Measurements from ENCODE around the gene PLEKHM2.

DNA sequence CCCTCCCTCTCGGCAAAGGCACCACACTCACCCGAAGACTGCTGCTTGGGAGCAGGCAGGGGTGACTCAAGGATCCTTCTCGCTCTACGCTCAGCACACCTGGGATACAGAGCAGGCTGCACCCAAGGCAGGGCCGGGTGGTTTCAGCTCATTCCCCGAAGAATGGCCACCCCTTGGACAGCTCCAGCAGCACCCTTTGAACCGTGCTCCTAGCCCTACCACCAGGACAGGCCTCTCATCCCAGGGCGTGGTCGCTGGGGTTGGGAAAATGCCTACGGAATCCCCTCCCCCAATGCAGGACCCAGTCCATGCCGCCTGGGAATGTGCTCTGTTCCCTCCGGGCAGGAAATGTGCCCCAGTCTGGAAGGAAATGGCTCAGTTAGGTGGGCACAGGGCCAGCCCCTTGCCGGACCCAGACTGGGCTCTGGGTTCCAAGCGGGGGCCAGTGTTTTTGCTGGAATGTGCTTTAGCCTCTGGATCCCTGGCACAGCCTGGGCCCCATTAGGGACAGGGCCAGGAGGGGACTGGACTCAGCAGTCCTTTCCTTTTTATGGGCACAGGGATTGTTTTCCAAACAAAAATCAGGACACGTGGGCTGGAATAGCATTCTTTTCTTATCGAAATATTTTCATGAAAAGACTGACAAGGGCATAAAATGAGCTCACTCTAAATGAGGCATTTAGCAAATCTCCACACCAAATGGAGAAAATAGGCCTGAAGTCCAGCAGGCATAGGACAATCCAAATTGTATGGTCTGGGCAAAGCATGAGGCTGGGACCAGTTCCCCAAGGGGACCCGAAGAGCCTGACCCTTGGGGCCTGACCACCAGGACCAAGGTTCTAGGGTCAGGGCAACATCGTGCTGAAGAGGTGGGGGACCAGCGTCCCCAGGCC, 65.5 kb downstream of the PLEKHM2 start:
- TF ChIP-seq, protein P1, sequence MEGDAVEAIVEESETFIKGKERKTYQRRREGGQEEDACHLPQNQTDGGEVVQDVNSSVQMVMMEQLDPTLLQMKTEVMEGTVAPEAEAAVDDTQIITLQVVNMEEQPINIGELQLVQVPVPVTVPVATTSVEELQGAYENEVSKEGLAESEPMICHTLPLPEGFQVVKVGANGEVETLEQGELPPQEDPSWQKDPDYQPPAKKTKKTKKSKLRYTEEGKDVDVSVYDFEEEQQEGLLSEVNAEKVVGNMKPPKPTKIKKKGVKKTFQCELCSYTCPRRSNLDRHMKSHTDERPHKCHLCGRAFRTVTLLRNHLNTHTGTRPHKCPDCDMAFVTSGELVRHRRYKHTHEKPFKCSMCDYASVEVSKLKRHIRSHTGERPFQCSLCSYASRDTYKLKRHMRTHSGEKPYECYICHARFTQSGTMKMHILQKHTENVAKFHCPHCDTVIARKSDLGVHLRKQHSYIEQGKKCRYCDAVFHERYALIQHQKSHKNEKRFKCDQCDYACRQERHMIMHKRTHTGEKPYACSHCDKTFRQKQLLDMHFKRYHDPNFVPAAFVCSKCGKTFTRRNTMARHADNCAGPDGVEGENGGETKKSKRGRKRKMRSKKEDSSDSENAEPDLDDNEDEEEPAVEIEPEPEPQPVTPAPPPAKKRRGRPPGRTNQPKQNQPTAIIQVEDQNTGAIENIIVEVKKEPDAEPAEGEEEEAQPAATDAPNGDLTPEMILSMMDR (IDR thresholded peaks at IDR 0.05; ENCODE audit: low read depth, low read length) = no peak
- no peak for TF ChIP-seq EZH2phosphoT487 (IDR thresholded peaks at IDR 0.05; ENCODE audit: low read depth)
